GM23338 (cell line): ENCODE data around the gene SOCS2. TPM values are rescaled to one million over a fixed set of nuclear protein-coding genes. Genes with fewer than 3 reads are reported as not detected.
"Not testable (repeated sequence)": the region's sequence is repeated elsewhere in the genome, so short reads cannot be mapped to it uniquely, and the experiment has no call there.

Source experiments
- ATAC-seq: fragments of 200-7000 bp; cut with Tn5 transposase; 3 replicates; pipeline ENCODE4 v1.9.1; 2020
- DNase-seq: peaks from one replicate; pipeline ENCODE4 v3.0.0-alpha.2; 2015; ENCODE audit warnings: low spot score
- H2AFZ ChIP-seq: fragments of 200-600 bp; sonication (generic); 2 replicates; pipeline ENCODE4 v1.8.0; 2016; ENCODE audit warnings: antibody characterized with exemption, mild to moderate bottlenecking, moderate library complexity
- H3F3A ChIP-seq: fragments of 200-600 bp; sonication (generic); replicated peaks from 2 replicates; pipeline ENCODE4 v1.8.0; 2017; ENCODE audit warnings: antibody characterized with exemption, mixed run types, low read depth
- H3K27ac ChIP-seq: fragments of 200-600 bp; sonication (generic); 2 replicates; pipeline ENCODE4 v1.6.1; 2016; ENCODE audit warnings: low read depth
- H3K27me3 ChIP-seq: fragments of 200-600 bp; sonication (generic); 2 replicates; pipeline ENCODE4 v1.8.0; 2016; ENCODE audit warnings: mild to moderate bottlenecking, mixed run types, moderate library complexity; ENCODE audit not compliant: insufficient read depth
- H3K36me3 ChIP-seq: fragments of 200-600 bp; sonication (generic); 2 replicates; pipeline ENCODE4 v1.8.0; 2016; ENCODE audit warnings: mild to moderate bottlenecking; ENCODE audit not compliant: insufficient read depth
- H3K4me1 ChIP-seq: fragments of 200-600 bp; sonication (generic); 2 replicates; pipeline ENCODE4 v1.8.0; 2016; ENCODE audit warnings: mild to moderate bottlenecking, moderate library complexity; ENCODE audit not compliant: insufficient read depth
- H3K4me2 ChIP-seq: fragments of 200-600 bp; sonication (generic); 2 replicates; pipeline ENCODE4 v1.7.1; 2017; ENCODE audit warnings: mixed run types
- H3K4me3 ChIP-seq: fragments of 200-600 bp; sonication (generic); 2 replicates; pipeline ENCODE4 v1.6.1; 2016; ENCODE audit warnings: mixed run types
- H3K79me2 ChIP-seq: fragments of 200-600 bp; sonication (generic); replicated peaks from 2 replicates; pipeline ENCODE4 v1.8.0; 2017; ENCODE audit warnings: mild to moderate bottlenecking; ENCODE audit not compliant: insufficient read depth
- H3K9me2 ChIP-seq: fragments of 200-600 bp; sonication (generic); 2 replicates; pipeline ENCODE4 v1.8.0; 2017; ENCODE audit not compliant: insufficient read depth
- H4K20me1 ChIP-seq: fragments of 200-600 bp; sonication (generic); replicated peaks from 2 replicates; pipeline ENCODE4 v1.8.0; 2017; ENCODE audit warnings: mild to moderate bottlenecking; ENCODE audit not compliant: insufficient read depth
- H3K27ac Mint-ChIP-seq: 2 replicates; pipeline ENCODE4 v1.8.0; 2020; ENCODE audit warnings: inconsistent platforms, mild to moderate bottlenecking, moderate library complexity, mixed read lengths
- H3K27me3 Mint-ChIP-seq: 3 replicates; pipeline ENCODE4 v1.8.0; 2022; ENCODE audit warnings: low read depth, mild to moderate bottlenecking, moderate library complexity, mixed read lengths, inconsistent platforms; ENCODE audit not compliant: insufficient read depth, poor library complexity
- H3K36me3 Mint-ChIP-seq: 3 replicates; pipeline ENCODE4 v1.8.0; 2021; ENCODE audit warnings: low read depth, mild to moderate bottlenecking, inconsistent platforms, moderate library complexity, mixed read lengths
- H3K4me1 Mint-ChIP-seq: 3 replicates; pipeline ENCODE4 v1.8.0; 2020; ENCODE audit warnings: mild to moderate bottlenecking, inconsistent platforms, mixed read lengths
- H3K4me3 Mint-ChIP-seq: 3 replicates; pipeline ENCODE4 v1.8.0; 2021; ENCODE audit warnings: moderate library complexity, mild to moderate bottlenecking, inconsistent platforms, mixed read lengths
- H3K9me3 Mint-ChIP-seq: 3 replicates; pipeline ENCODE4 v1.8.0; 2020; ENCODE audit warnings: moderate library complexity, mild to moderate bottlenecking, inconsistent platforms, mixed read lengths
- CREB1 ChIP-seq: fragments of 250-450 bp; sonication (Bioruptor Pico); IDR thresholded peaks from 2 replicates; pipeline ENCODE4 v1.5.0; 2020; ENCODE audit warnings: low read depth, mild to moderate bottlenecking, moderate library complexity
- ETS1 ChIP-seq: IDR thresholded peaks from 2 replicates; pipeline ENCODE4 v1.6.1; 2016; ENCODE audit warnings: antibody characterized with exemption
- EZH2 ChIP-seq: fragments of 200-600 bp; sonication (generic); IDR thresholded peaks from one replicate; pipeline ENCODE4 v1.8.0; 2017; ENCODE audit warnings: antibody characterized with exemption, mild to moderate bottlenecking, low read depth; ENCODE audit not compliant: unreplicated experiment
- EZH2phosphoT487 ChIP-seq: fragments of 200-600 bp; sonication (generic); IDR thresholded peaks from one replicate; pipeline ENCODE4 v1.8.1; 2018; ENCODE audit warnings: antibody characterized with exemption; ENCODE audit not compliant: unreplicated experiment
- JUNB ChIP-seq: IDR thresholded peaks from one replicate; pipeline ENCODE4 v1.6.1; 2016; ENCODE audit warnings: antibody characterized with exemption; ENCODE audit not compliant: unreplicated experiment
- NANOG ChIP-seq: IDR thresholded peaks from 2 replicates; pipeline ENCODE4 v1.6.1; 2016; ENCODE audit warnings: antibody characterized with exemption, borderline replicate concordance
- POLR2AphosphoS5 ChIP-seq: IDR thresholded peaks from 2 replicates; pipeline ENCODE4 v1.6.1; 2016; ENCODE audit warnings: antibody characterized with exemption, low read depth
- STAT1 ChIP-seq: IDR thresholded peaks from one replicate; pipeline ENCODE4 v1.6.1; 2016; ENCODE audit warnings: antibody characterized with exemption; ENCODE audit not compliant: unreplicated experiment
- ZNF331 ChIP-seq: fragments of 250-450 bp; sonication (Bioruptor Pico); IDR thresholded peaks from 2 replicates; pipeline ENCODE4 v1.5.0; 2020; ENCODE audit warnings: low read depth, mild to moderate bottlenecking, moderate library complexity
- polyA plus RNA-seq: library from polyadenylated mRNA; unstranded; fragments of >200 nt; fragmentation: Nextera tagmentation; extraction: Ambion mirVana; gene quantifications from 2 replicates; pipeline ENCODE4 v1.2.1, GENCODE V29; 2016
- total RNA-seq: library from RNA; depleted of rRNA; stranded (reverse); fragments of >200 nt; shearing (Covaris generic); gene quantifications from 2 replicates; pipeline ENCODE4 v1.2.3, GENCODE V29; 2014
- TF ChIP-seq, protein P1 (sequence below): fragments of 250-450 bp; sonication (Bioruptor Pico); IDR thresholded peaks from 2 replicates; pipeline ENCODE4 v1.5.0; 2020; ENCODE audit warnings: mild to moderate bottlenecking, moderate library complexity
- TF ChIP-seq, protein P2 (sequence below), 2 experiments: fragments of 200-600 bp in 1 of 2; sonication (generic) in 1 of 2; conservative IDR thresholded peaks; 2 replicates each; pipeline versions ENCODE4 v1.5.1 to v1.6.1; 2016 to 2017; ENCODE audit warnings: antibody characterized with exemption in 2 of 2, low read depth in 2 of 2, mild to moderate bottlenecking in 2 of 2, moderate library complexity in 1 of 2

The SOCS2 gene
- total and polyA plus RNA-seq, 2 experiments from 2014 or later = 15.5 to 32.4 TPM

GRCh38 chr12:93552427-93552826 is 20.0 kb upstream of the SOCS2 start (continued):
- TF ChIP-seq, protein P1, sequence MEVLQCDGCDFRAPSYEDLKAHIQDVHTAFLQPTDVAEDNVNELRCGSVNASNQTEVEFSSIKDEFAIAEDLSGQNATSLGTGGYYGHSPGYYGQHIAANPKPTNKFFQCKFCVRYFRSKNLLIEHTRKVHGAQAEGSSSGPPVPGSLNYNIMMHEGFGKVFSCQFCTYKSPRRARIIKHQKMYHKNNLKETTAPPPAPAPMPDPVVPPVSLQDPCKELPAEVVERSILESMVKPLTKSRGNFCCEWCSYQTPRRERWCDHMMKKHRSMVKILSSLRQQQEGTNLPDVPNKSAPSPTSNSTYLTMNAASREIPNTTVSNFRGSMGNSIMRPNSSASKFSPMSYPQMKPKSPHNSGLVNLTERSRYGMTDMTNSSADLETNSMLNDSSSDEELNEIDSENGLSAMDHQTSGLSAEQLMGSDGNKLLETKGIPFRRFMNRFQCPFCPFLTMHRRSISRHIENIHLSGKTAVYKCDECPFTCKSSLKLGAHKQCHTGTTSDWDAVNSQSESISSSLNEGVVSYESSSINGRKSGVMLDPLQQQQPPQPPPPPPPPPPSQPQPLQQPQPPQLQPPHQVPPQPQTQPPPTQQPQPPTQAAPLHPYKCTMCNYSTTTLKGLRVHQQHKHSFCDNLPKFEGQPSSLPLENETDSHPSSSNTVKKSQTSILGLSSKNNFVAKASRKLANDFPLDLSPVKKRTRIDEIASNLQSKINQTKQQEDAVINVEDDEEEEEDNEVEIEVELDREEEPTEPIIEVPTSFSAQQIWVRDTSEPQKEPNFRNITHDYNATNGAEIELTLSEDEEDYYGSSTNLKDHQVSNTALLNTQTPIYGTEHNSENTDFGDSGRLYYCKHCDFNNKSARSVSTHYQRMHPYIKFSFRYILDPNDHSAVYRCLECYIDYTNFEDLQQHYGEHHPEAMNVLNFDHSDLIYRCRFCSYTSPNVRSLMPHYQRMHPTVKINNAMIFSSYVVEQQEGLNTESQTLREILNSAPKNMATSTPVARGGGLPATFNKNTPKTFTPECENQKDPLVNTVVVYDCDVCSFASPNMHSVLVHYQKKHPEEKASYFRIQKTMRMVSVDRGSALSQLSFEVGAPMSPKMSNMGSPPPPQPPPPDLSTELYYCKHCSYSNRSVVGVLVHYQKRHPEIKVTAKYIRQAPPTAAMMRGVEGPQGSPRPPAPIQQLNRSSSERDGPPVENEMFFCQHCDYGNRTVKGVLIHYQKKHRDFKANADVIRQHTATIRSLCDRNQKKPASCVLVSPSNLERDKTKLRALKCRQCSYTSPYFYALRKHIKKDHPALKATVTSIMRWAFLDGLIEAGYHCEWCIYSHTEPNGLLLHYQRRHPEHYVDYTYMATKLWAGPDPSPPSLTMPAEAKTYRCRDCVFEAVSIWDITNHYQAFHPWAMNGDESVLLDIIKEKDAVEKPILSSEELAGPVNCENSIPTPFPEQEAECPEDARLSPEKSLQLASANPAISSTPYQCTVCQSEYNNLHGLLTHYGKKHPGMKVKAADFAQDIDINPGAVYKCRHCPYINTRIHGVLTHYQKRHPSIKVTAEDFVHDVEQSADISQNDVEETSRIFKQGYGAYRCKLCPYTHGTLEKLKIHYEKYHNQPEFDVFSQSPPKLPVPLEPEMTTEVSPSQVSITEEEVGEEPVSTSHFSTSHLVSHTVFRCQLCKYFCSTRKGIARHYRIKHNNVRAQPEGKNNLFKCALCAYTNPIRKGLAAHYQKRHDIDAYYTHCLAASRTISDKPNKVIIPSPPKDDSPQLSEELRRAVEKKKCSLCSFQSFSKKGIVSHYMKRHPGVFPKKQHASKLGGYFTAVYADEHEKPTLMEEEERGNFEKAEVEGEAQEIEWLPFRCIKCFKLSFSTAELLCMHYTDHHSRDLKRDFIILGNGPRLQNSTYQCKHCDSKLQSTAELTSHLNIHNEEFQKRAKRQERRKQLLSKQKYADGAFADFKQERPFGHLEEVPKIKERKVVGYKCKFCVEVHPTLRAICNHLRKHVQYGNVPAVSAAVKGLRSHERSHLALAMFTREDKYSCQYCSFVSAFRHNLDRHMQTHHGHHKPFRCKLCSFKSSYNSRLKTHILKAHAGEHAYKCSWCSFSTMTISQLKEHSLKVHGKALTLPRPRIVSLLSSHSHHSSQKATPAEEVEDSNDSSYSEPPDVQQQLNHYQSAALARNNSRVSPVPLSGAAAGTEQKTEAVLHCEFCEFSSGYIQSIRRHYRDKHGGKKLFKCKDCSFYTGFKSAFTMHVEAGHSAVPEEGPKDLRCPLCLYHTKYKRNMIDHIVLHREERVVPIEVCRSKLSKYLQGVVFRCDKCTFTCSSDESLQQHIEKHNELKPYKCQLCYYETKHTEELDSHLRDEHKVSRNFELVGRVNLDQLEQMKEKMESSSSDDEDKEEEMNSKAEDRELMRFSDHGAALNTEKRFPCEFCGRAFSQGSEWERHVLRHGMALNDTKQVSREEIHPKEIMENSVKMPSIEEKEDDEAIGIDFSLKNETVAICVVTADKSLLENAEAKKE (CRISPR knock-in tag) = no peak
- TF ChIP-seq, protein P2, sequence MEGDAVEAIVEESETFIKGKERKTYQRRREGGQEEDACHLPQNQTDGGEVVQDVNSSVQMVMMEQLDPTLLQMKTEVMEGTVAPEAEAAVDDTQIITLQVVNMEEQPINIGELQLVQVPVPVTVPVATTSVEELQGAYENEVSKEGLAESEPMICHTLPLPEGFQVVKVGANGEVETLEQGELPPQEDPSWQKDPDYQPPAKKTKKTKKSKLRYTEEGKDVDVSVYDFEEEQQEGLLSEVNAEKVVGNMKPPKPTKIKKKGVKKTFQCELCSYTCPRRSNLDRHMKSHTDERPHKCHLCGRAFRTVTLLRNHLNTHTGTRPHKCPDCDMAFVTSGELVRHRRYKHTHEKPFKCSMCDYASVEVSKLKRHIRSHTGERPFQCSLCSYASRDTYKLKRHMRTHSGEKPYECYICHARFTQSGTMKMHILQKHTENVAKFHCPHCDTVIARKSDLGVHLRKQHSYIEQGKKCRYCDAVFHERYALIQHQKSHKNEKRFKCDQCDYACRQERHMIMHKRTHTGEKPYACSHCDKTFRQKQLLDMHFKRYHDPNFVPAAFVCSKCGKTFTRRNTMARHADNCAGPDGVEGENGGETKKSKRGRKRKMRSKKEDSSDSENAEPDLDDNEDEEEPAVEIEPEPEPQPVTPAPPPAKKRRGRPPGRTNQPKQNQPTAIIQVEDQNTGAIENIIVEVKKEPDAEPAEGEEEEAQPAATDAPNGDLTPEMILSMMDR (conservative IDR thresholded peaks at IDR 0.05; ENCODE audit: low read depth in 2 of 2) = no peak
- TF ChIP-seq JUNB = no peak
- TF ChIP-seq EZH2phosphoT487 = no peak
- TF ChIP-seq CREB1 (CRISPR knock-in tag) = no peak
- no peak for TF ChIP-seq NANOG
- TF ChIP-seq ETS1 = no peak
- no peak for TF ChIP-seq ZNF331 (CRISPR knock-in tag)
- TF ChIP-seq EZH2 = no peak
- no peak for TF ChIP-seq STAT1
- no peak for TF ChIP-seq POLR2AphosphoS5

- not testable (repeated sequence) for H3K27me3 Mint-ChIP-seq, H3K4me2 ChIP-seq, H3K27me3 ChIP-seq, H2AFZ ChIP-seq, H3K4me1 ChIP-seq, ATAC-seq, H3K9me2 ChIP-seq, H3K27ac ChIP-seq, H3K4me3 ChIP-seq, H3K79me2 ChIP-seq, DNase-seq, H3F3A ChIP-seq, H4K20me1 ChIP-seq, H3K4me3 Mint-ChIP-seq, H3K27ac Mint-ChIP-seq, H3K4me1 Mint-ChIP-seq, H3K36me3 ChIP-seq
- H3K36me3 Mint-ChIP-seq = peaks cover 41% of the 10 kb centered on the region
- H3K9me3 Mint-ChIP-seq = peaks cover 30% of the 10 kb centered on the region
Measured at GRCh38 chr12:93557879-93558278, 14.6 kb upstream of the SOCS2 start.

GRCh38 chr12:93558685-93559084 is 13.8 kb upstream of the SOCS2 start:
- H3K4me2 ChIP-seq, H3K9me2 ChIP-seq, H3K79me2 ChIP-seq, H3K27me3 Mint-ChIP-seq, H3K4me3 ChIP-seq, H2AFZ ChIP-seq, H3K27me3 ChIP-seq, H3K4me1 Mint-ChIP-seq, H3K4me3 Mint-ChIP-seq, DNase-seq, H3K27ac ChIP-seq, H4K20me1 ChIP-seq, ATAC-seq, H3K27ac Mint-ChIP-seq, H3K4me1 ChIP-seq, H3K36me3 ChIP-seq, H3F3A ChIP-seq: not testable (repeated sequence)
- Mint-ChIP-seq H3K36me3 (peaks cover 41% of the 10 kb centered on the region), H3K9me3 (peaks cover 30% of the 10 kb centered on the region)
